ENCODE measurements around the gene RMND5B.

DNA sequence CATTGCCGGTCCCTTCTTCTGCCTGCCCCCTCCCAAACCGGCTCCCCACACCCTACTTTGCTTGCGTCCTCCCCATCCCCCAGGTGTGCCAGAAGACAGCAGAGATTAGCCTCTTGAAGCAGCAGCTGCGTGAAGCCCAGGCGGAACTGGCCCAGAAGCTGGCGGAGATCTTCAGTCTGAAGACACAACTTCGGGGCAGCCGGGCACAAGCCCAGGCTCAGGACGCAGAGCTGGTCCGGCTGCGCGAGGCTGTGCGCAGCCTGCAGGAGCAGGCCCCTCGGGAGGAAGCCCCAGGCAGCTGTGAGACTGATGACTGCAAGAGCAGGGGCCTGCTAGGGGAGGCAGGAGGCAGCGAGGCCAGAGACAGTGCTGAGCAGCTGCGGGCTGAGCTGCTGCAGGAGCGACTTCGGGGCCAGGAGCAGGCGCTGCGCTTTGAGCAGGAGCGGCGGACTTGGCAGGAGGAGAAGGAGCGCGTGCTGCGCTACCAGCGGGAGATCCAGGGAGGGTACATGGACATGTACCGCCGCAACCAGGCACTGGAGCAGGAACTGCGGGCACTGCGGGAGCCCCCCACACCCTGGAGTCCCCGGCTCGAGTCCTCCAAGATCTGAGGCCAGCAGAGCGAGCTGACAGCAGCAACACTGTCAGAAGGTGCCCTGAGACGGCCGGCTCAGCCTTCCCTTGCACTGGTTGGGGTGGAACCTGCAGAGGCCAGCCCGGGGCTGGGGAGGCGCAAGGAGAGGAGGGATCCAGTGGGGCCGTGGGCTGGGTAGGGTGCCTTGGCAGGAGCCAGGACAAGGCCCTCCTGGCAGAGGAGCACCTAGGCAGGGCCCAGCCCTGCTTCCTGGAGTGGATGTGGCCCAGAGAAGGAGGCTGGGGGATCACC lies 9.2 kb upstream of the RMND5B start:
- TF ChIP-seq, protein P1, sequence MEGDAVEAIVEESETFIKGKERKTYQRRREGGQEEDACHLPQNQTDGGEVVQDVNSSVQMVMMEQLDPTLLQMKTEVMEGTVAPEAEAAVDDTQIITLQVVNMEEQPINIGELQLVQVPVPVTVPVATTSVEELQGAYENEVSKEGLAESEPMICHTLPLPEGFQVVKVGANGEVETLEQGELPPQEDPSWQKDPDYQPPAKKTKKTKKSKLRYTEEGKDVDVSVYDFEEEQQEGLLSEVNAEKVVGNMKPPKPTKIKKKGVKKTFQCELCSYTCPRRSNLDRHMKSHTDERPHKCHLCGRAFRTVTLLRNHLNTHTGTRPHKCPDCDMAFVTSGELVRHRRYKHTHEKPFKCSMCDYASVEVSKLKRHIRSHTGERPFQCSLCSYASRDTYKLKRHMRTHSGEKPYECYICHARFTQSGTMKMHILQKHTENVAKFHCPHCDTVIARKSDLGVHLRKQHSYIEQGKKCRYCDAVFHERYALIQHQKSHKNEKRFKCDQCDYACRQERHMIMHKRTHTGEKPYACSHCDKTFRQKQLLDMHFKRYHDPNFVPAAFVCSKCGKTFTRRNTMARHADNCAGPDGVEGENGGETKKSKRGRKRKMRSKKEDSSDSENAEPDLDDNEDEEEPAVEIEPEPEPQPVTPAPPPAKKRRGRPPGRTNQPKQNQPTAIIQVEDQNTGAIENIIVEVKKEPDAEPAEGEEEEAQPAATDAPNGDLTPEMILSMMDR (IDR thresholded peaks at IDR 0.05): no peak
- no peak for TF ChIP-seq POLR2A (IDR thresholded peaks at IDR 0.05)

Measured in right lobe of liver (tissue), 4 donors.